A549 (cell line): ENCODE data around the gene NEGR1.

Experiments
- CEBPB ChIP-seq, 2 experiments: fragments of >200 bp in 1 of 2; sonication (Bioruptor Twin) in 1 of 2; formaldehyde crosslinking in 1 of 2; IDR thresholded peaks; 2 replicates each; pipeline ENCODE4 v1.6.1; 2012 to 2016
- MYC ChIP-seq: IDR thresholded peaks from 2 replicates; pipeline ENCODE4 v1.6.1; 2012; ENCODE audit warnings: mild to moderate bottlenecking, inconsistent platforms, low read length, improper control_type of control experiment, borderline replicate concordance
- POLR2A ChIP-seq: IDR thresholded peaks from 2 replicates; pipeline ENCODE4 v1.6.1; 2012; ENCODE audit warnings: mild to moderate bottlenecking, low read length
- POLR2AphosphoS2 ChIP-seq: conservative IDR thresholded peaks from 2 replicates; pipeline ENCODE4 v1.6.1; 2012; ENCODE audit warnings: low read length, improper control_type of control experiment, inconsistent platforms
- RAD21 ChIP-seq, 2 experiments: fragments of >200 bp in 1 of 2; sonication (Bioruptor Twin) in 1 of 2; formaldehyde crosslinking in 1 of 2; IDR thresholded peaks in 1 of 2; conservative IDR thresholded peaks in 1 of 2; 2 replicates in 1 of 2; 3 replicates in 1 of 2; pipeline ENCODE4 v1.6.1; 2012 to 2018; ENCODE audit warnings: inconsistent platforms in 1 of 2
- RCOR1 ChIP-seq: fragments of 150-350 bp; IDR thresholded peaks from 2 replicates; pipeline ENCODE4 v1.6.1; 2014; ENCODE audit warnings: antibody characterized with exemption, low read length, low read depth
- TF ChIP-seq, protein P1 (sequence below): fragments of >200 bp; sonication (Bioruptor Twin); formaldehyde crosslinking; IDR thresholded peaks from 3 replicates; pipeline ENCODE4 v1.5.1; 2016
- TF ChIP-seq, protein P2 (sequence below): IDR thresholded peaks from 2 replicates; pipeline ENCODE4 v1.6.1; 2012; ENCODE audit warnings: low read depth, borderline replicate concordance
- TF ChIP-seq, protein P3 (sequence below): fragments of 200-600 bp; sonication (generic); IDR thresholded peaks from 2 replicates; pipeline ENCODE4 v1.6.1; 2016; ENCODE audit warnings: antibody characterized with exemption, mild to moderate bottlenecking, moderate library complexity

DNA sequence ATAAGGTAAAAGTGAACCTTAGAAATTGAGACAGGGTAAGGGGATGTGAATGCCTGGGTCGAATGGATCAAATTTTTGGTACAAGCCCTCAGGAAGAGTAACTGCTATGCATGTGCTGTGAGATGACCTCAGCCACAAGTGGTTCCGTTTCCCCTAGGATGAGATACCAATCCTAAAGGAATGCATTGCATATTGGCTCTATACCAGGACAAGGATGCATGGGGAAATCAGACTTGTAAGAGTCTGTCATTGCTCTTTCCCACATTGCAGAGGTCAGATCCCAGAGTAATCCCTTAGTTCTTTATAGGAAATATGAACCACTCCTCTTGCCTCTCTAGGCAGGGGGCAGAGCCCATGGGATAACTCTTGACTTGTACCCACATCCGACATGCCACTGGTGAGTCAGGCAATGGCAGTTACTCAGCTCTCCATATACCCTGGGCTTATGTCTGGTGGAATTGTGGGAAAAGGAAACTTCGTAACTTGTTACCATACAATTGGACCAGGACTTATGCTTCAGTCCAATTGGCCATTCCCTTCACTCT lies 773.2 kb downstream of the NEGR1 start:
- TF ChIP-seq POLR2A (no peak), RCOR1 (no peak), RAD21 (conservative IDR thresholded peaks at IDR 0.05 in 1 of 2, IDR thresholded peaks at IDR 0.05 in 1 of 2) (no peak), MYC (no peak), POLR2AphosphoS2 (no peak), CEBPB (IDR thresholded peaks at IDR 0.05) (no peak)
- TF ChIP-seq, protein P1, sequence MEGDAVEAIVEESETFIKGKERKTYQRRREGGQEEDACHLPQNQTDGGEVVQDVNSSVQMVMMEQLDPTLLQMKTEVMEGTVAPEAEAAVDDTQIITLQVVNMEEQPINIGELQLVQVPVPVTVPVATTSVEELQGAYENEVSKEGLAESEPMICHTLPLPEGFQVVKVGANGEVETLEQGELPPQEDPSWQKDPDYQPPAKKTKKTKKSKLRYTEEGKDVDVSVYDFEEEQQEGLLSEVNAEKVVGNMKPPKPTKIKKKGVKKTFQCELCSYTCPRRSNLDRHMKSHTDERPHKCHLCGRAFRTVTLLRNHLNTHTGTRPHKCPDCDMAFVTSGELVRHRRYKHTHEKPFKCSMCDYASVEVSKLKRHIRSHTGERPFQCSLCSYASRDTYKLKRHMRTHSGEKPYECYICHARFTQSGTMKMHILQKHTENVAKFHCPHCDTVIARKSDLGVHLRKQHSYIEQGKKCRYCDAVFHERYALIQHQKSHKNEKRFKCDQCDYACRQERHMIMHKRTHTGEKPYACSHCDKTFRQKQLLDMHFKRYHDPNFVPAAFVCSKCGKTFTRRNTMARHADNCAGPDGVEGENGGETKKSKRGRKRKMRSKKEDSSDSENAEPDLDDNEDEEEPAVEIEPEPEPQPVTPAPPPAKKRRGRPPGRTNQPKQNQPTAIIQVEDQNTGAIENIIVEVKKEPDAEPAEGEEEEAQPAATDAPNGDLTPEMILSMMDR: no peak
- TF ChIP-seq, protein P2, sequence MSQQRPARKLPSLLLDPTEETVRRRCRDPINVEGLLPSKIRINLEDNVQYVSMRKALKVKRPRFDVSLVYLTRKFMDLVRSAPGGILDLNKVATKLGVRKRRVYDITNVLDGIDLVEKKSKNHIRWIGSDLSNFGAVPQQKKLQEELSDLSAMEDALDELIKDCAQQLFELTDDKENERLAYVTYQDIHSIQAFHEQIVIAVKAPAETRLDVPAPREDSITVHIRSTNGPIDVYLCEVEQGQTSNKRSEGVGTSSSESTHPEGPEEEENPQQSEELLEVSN: no peak
- TF ChIP-seq, protein P3, sequence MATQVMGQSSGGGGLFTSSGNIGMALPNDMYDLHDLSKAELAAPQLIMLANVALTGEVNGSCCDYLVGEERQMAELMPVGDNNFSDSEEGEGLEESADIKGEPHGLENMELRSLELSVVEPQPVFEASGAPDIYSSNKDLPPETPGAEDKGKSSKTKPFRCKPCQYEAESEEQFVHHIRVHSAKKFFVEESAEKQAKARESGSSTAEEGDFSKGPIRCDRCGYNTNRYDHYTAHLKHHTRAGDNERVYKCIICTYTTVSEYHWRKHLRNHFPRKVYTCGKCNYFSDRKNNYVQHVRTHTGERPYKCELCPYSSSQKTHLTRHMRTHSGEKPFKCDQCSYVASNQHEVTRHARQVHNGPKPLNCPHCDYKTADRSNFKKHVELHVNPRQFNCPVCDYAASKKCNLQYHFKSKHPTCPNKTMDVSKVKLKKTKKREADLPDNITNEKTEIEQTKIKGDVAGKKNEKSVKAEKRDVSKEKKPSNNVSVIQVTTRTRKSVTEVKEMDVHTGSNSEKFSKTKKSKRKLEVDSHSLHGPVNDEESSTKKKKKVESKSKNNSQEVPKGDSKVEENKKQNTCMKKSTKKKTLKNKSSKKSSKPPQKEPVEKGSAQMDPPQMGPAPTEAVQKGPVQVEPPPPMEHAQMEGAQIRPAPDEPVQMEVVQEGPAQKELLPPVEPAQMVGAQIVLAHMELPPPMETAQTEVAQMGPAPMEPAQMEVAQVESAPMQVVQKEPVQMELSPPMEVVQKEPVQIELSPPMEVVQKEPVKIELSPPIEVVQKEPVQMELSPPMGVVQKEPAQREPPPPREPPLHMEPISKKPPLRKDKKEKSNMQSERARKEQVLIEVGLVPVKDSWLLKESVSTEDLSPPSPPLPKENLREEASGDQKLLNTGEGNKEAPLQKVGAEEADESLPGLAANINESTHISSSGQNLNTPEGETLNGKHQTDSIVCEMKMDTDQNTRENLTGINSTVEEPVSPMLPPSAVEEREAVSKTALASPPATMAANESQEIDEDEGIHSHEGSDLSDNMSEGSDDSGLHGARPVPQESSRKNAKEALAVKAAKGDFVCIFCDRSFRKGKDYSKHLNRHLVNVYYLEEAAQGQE: no peak
